Suprapubic skin (tissue), 4 donors: ENCODE results near the gene GOLGA6D. TPM values are rescaled to one million over a fixed set of nuclear protein-coding genes. Genes with fewer than 3 reads are reported as not detected.
"Not testable (repeated sequence)": the region's sequence is repeated elsewhere in the genome, so short reads cannot be mapped to it uniquely, and the experiment has no call there.

Source experiments
- DNase-seq, 2 donors: peaks; one replicate each; pipeline ENCODE4 v3.0.0-alpha.2; 2019; ENCODE audit warnings: low spot score in 2 of 2
- H3K27ac ChIP-seq: fragments of 200-600 bp; sonication (generic); one replicate; pipeline ENCODE4 v1.5.1; 2019
- H3K27me3 ChIP-seq: fragments of 200-600 bp; sonication (generic); one replicate; pipeline ENCODE4 v1.5.1; 2019
- H3K36me3 ChIP-seq: fragments of 200-600 bp; sonication (generic); one replicate; pipeline ENCODE4 v1.5.1; 2019
- H3K4me1 ChIP-seq: fragments of 200-600 bp; sonication (generic); one replicate; pipeline ENCODE4 v1.5.1; 2019
- H3K4me3 ChIP-seq: fragments of 200-600 bp; sonication (generic); one replicate; pipeline ENCODE4 v1.5.1; 2019; ENCODE audit warnings: mild to moderate bottlenecking
- H3K9me3 ChIP-seq: fragments of 200-600 bp; sonication (generic); one replicate; pipeline ENCODE4 v1.5.1; 2019
- EP300 ChIP-seq: sonication (generic); formaldehyde crosslinking; IDR thresholded peaks from one replicate; pipeline ENCODE4 v1.6.1; 2017; ENCODE audit warnings: antibody characterized with exemption
- POLR2A ChIP-seq, 2 donors: fragments of 450-650 bp; IDR thresholded peaks; one replicate each; pipeline ENCODE4 v1.6.1; 2017; ENCODE audit warnings: antibody characterized with exemption in 2 of 2, mild to moderate bottlenecking in 2 of 2, moderate library complexity in 2 of 2
- POLR2AphosphoS5 ChIP-seq, 3 donors: sonication (generic); formaldehyde crosslinking; IDR thresholded peaks; one replicate each; pipeline ENCODE4 v1.6.1; 2017; ENCODE audit warnings: antibody characterized with exemption in 3 of 3
- WGBS: methylation state at CpG from one replicate; pipeline ENCODE4 v1.1.5; 2018; 5-methylcytosine and 5-hydroxymethylcytosine counted together
- total RNA-seq, 4 donors: library from RNA; depleted of rRNA; stranded (reverse); fragments of >200 nt; gene quantifications; one replicate each; pipeline ENCODE4 v1.1.0, GENCODE V29; 2016
- TF ChIP-seq, protein P1 (sequence below), 2 donors: fragments of 200-600 bp in 1 of 2; fragments of 450-650 bp in 1 of 2; sonication (generic) in 1 of 2; IDR thresholded peaks; one replicate each; pipeline ENCODE4 v1.5.1; 2016 to 2019; ENCODE audit warnings: antibody characterized with exemption in 2 of 2, mild to moderate bottlenecking in 1 of 2, moderate library complexity in 1 of 2

Gene GOLGA6D, protein sequence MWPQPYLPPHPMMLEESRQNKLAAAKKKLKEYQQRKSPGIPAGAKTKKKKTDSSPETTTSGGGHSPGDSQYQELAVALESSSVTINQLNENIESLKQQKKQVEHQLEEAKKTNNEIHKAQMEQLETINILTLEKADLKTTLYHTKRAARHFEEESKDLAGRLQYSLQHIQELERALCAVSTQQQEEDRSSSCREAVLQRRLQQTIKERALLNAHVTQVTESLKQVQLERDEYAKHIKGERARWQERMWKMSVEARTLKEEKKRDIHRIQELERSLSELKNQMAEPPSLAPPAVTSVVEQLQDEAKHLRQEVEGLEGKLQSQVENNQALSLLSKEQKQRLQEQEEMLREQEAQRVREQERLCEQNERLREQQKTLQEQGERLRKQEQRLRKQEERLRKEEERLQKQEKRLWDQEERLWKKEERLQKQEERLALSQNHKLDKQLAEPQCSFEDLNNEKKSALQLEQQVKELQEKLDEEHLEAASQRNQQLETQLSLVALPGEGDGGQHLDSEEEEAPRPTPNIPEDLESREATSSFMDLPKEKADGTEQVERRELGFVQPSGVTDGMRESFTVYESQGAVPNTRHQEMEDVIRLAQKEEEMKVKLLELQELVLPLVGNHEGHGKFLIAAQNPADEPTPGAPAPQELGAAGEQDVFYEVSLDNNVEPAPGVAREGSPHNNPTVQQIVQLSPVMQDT
- under 1 TPM in 1 of 4 donors, not detected in 3; 0.72 TPM for total RNA-seq

- not testable (repeated sequence) for H3K27ac ChIP-seq, H3K36me3 ChIP-seq, DNase-seq, H3K4me1 ChIP-seq, H3K4me3 ChIP-seq, H3K27me3 ChIP-seq, H3K9me3 ChIP-seq
- WGBS, result no CpG with 5 or more reads among the region's 7 CpGs
These were observed at the start of gene GOLGA6D for GRCh38 chr15:75282572-75282971. Gene GOLGA6D (plus strand): TSS chr15:75282835. CDS start chr15:75282876, 41 bp downstream.

DNA sequence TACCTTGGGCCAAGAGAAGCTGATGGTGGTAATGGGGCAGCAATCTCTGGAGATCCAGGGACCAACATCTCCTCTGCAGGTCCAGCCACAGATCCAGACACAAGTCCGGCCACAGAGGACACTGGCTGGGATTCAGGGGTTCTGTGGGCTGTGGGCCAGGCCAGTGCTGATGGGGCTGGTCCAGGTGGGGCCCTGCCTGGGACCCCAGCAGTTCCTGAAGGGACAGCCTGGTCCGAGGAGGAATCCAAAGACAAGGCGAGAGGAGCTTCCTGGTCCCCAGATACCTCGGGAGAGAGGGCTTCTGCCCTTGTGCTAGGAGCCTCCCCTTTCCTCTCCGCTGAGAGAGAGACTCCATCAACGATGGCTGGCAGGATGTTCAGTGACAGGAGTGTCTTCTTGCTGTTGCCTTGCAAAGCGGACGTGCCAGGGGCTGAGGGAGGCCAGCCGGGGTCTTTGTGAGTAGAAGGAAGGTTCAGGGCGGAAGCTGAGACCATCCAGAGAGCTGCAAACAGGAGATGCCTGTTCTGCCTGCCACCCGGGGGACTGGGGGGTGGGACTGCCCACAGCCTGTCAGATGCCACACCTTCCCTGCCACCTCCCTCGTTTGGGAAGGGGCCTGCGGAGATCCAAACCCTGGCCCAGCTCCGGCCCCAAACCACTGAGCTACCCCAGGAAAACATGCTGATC is 49.0 kb upstream of the GOLGA6D start:
- WGBS, result 72% methylated on average over 10 of the region's 14 CpGs
- no peaks in the 10 kb centered on the region for H3K9me3 ChIP-seq
- H3K4me1 ChIP-seq, result no peaks in the 10 kb centered on the region
- H3K36me3 ChIP-seq, result no peaks in the 10 kb centered on the region
- H3K27me3 ChIP-seq, result peaks cover 48% of the 10 kb centered on the region
- TF ChIP-seq POLR2A (IDR thresholded peaks at IDR 0.05), result no peak
- no peak for TF ChIP-seq POLR2AphosphoS5 (IDR thresholded peaks at IDR 0.05)
- TF ChIP-seq, protein P1, sequence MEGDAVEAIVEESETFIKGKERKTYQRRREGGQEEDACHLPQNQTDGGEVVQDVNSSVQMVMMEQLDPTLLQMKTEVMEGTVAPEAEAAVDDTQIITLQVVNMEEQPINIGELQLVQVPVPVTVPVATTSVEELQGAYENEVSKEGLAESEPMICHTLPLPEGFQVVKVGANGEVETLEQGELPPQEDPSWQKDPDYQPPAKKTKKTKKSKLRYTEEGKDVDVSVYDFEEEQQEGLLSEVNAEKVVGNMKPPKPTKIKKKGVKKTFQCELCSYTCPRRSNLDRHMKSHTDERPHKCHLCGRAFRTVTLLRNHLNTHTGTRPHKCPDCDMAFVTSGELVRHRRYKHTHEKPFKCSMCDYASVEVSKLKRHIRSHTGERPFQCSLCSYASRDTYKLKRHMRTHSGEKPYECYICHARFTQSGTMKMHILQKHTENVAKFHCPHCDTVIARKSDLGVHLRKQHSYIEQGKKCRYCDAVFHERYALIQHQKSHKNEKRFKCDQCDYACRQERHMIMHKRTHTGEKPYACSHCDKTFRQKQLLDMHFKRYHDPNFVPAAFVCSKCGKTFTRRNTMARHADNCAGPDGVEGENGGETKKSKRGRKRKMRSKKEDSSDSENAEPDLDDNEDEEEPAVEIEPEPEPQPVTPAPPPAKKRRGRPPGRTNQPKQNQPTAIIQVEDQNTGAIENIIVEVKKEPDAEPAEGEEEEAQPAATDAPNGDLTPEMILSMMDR (IDR thresholded peaks at IDR 0.05), result no peak
- TF ChIP-seq EP300, result no peak
- DNase-seq, result peak in 1 of 2 donors; percentile 48
- H3K27ac ChIP-seq, result no peak overlapping the region
- no peak overlapping the region for H3K4me3 ChIP-seq

DNA sequence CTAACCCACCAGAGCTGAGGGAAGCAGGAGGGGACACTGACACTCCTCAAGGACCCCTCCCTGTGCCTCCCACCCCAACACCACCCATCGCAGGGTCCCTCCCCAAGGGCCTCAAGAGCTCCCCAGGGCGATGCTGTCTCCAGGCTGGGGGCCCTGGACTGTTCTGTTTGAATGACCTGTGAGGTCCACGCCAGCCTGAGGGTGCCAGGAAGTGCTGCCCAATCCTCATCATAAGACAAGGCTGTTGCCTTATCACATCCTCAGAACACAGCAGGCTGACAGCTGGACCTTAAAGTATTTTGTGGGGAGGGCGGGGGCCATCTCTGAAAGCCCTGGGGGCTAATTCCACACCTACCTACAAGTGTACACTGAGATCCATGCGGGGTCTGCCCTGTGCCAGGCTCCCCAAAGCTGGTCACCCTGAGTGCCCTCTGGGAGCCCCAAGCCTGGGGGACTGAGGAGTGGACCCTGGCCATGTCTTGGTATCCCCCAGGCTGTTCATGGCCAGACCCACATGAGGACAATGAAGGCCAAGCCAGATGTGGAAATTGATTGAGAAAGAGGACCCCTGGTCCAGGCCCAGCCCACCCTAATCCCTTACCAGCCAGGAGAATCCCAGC is 48.3 kb upstream of the GOLGA6D start:
- H3K4me3 ChIP-seq, result no peak overlapping the region
- H3K36me3 ChIP-seq, result no peaks in the 10 kb centered on the region
- peak in 1 of 2 donors; percentile 47 for DNase-seq
- no peaks in the 10 kb centered on the region for H3K9me3 ChIP-seq
- TF ChIP-seq POLR2AphosphoS5 (IDR thresholded peaks at IDR 0.05) (no peak), POLR2A (IDR thresholded peaks at IDR 0.05) (no peak), EP300 (no peak)
- TF ChIP-seq, protein P1 (IDR thresholded peaks at IDR 0.05), result no peak
- no peaks in the 10 kb centered on the region for H3K4me1 ChIP-seq
- 68% methylated on average over 4 of the region's 5 CpGs for WGBS
- H3K27me3 ChIP-seq, result peaks cover 46% of the 10 kb centered on the region
- no peak overlapping the region for H3K27ac ChIP-seq

DNA sequence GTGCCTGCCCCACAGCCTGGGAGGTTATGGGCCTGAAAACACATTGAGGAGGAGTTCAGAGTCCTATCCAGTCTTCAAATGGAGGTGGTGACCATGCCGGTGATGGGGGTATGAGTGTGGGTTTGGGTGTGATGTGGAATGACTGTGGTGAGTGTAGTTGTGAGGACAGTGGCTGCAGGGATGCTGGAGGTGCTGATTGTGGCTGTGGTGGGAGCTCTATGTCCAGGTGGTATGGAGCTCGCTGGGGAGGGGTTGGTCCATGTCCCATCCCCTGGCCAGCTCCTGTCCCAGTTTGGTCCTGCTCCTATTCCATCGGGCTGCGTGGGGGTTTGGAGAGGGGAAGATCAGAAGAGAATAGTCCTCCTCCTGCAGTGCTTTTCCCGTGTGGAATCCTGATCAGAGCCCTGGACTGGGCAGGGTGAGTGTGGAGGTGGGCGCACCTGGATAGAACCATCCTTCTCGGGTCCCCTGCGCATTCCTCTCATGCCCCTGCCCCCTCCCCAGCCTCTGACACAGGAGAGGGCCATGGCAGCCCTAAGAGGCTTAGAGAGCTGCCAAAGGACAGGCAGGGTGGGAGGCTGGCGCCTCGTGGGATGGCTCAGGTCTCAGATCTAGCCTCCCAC is 47.5 kb upstream of the GOLGA6D start:
- Histone ChIP-seq H3K27ac (no peak overlapping the region), H3K36me3 (no peaks in the 10 kb centered on the region), H3K4me1 (no peaks in the 10 kb centered on the region), H3K27me3 (peaks cover 46% of the 10 kb centered on the region), H3K4me3 (no peak overlapping the region), H3K9me3 (no peaks in the 10 kb centered on the region)
- no peak for TF ChIP-seq POLR2A (IDR thresholded peaks at IDR 0.05)
- TF ChIP-seq POLR2AphosphoS5 (IDR thresholded peaks at IDR 0.05), result no peak
- TF ChIP-seq EP300, result no peak
- TF ChIP-seq, protein P1 (IDR thresholded peaks at IDR 0.05), result no peak
- peak; percentile 33 to 69 for DNase-seq
- WGBS, result 77% methylated on average over 4 of the region's 10 CpGs
